Neuron (in vitro differentiated cells): Measurements from ENCODE around the gene CYP1B1.
"Not testable (repeated sequence)": the region's sequence is repeated elsewhere in the genome, so short reads cannot be mapped to it uniquely, and the experiment has no call there.

Source experiments
- H2AFZ ChIP-seq: one replicate; pipeline ENCODE4 v1.6.1; 2013; ENCODE audit warnings: low read depth, mild to moderate bottlenecking, inconsistent platforms, low read length, moderate library complexity
- H3K27me3 ChIP-seq: one replicate; pipeline ENCODE4 v1.6.1; 2013; ENCODE audit warnings: low read length; ENCODE audit not compliant: insufficient read depth
- H3K36me3 ChIP-seq: one replicate; pipeline ENCODE4 v1.6.1; 2013; ENCODE audit warnings: low read length; ENCODE audit not compliant: insufficient read depth
- H3K4me1 ChIP-seq: one replicate; pipeline ENCODE4 v1.6.1; 2013; ENCODE audit warnings: low read length; ENCODE audit not compliant: insufficient read depth
- H3K4me3 ChIP-seq: 2 replicates; pipeline ENCODE4 v1.5.1; 2013; ENCODE audit warnings: mild to moderate bottlenecking, low read length, moderate library complexity
- H3K9me3 ChIP-seq: one replicate; pipeline ENCODE4 v1.6.1; 2013; ENCODE audit warnings: low read length

The CYP1B1 gene

GRCh38 chr2:38075507-38076151, at the start of gene CYP1B1:
TSS of gene CYP1B1 (minus strand) at chr2:38076151. CDS start at chr2:38075388, 763 bp downstream.
- Histone ChIP-seq H3K4me1 (peaks cover 4% of the 10 kb centered on the region), H3K4me3 (peak within 1 kb of the TSS; percentile 56), H2AFZ (peak within 1 kb of the TSS; percentile 98), H3K9me3 (peaks cover 16% of the 10 kb centered on the region), H3K36me3 (no peaks in the 10 kb centered on the region), H3K27me3 (peaks cover 24% of the 10 kb centered on the region)

- no peak overlapping the region for H3K4me3 ChIP-seq
- H3K36me3 ChIP-seq = no peaks in the 10 kb centered on the region
- H3K4me1 ChIP-seq = no peaks in the 10 kb centered on the region
- H3K9me3 ChIP-seq = no peaks in the 10 kb centered on the region
- no peaks in the 10 kb centered on the region for H3K27me3 ChIP-seq
- H2AFZ ChIP-seq = no peak overlapping the region
Measured at GRCh38 chr2:38125007-38125406, 49.1 kb upstream of the CYP1B1 start.

GRCh38 chr2:38123911-38124310, 48.0 kb upstream of the CYP1B1 start:
- no peak overlapping the region for H2AFZ ChIP-seq
- H3K36me3 ChIP-seq = no peaks in the 10 kb centered on the region
- H3K27me3 ChIP-seq = no peaks in the 10 kb centered on the region
- H3K4me3 ChIP-seq = no peak overlapping the region
- H3K9me3 ChIP-seq = no peaks in the 10 kb centered on the region
- no peaks in the 10 kb centered on the region for H3K4me1 ChIP-seq

- Histone ChIP-seq H3K9me3 (no peaks in the 10 kb centered on the region), H2AFZ (no peak overlapping the region), H3K27me3 (no peaks in the 10 kb centered on the region), H3K36me3 (no peaks in the 10 kb centered on the region), H3K4me1 (no peaks in the 10 kb centered on the region), H3K4me3 (no peak overlapping the region)
Measured at GRCh38 chr2:38122344-38122743, 46.4 kb upstream of the CYP1B1 start.

- H3K36me3 ChIP-seq = no peaks in the 10 kb centered on the region
- no peaks in the 10 kb centered on the region for H3K4me1 ChIP-seq
- no peak overlapping the region for H3K4me3 ChIP-seq
- no peaks in the 10 kb centered on the region for H3K9me3 ChIP-seq
- H3K27me3 ChIP-seq = no peaks in the 10 kb centered on the region
- H2AFZ ChIP-seq = no peak overlapping the region
Measured at GRCh38 chr2:38121481-38121880, 45.5 kb upstream of the CYP1B1 start.

GRCh38 chr2:38120829-38121228, 44.9 kb upstream of the CYP1B1 start:
- Histone ChIP-seq H2AFZ (no peak overlapping the region), H3K36me3 (no peaks in the 10 kb centered on the region), H3K4me3 (no peak overlapping the region), H3K9me3 (no peaks in the 10 kb centered on the region), H3K4me1 (no peaks in the 10 kb centered on the region), H3K27me3 (no peaks in the 10 kb centered on the region)

- H3K4me1 ChIP-seq = no peaks in the 10 kb centered on the region
Measured at GRCh38 chr2:38120264-38120592, 44.3 kb upstream of the CYP1B1 start.

GRCh38 chr2:38116762-38117161, 40.8 kb upstream of the CYP1B1 start:
- Histone ChIP-seq H3K4me3 (no peak overlapping the region), H3K4me1 (peaks cover 12% of the 10 kb centered on the region), H3K36me3 (no peaks in the 10 kb centered on the region)

More at GRCh38 chr2:38120264-38120592, 44.3 kb upstream of the CYP1B1 start:
- Histone ChIP-seq H2AFZ (no peak overlapping the region), H3K27me3 (no peaks in the 10 kb centered on the region), H3K4me3 (no peak overlapping the region), H3K9me3 (no peaks in the 10 kb centered on the region), H3K36me3 (no peaks in the 10 kb centered on the region)

GRCh38 chr2:38115216-38116032, 39.5 kb upstream of the CYP1B1 start:
- Histone ChIP-seq H3K36me3 (no peaks in the 10 kb centered on the region), H3K4me3 (no peak overlapping the region), H3K27me3 (no peaks in the 10 kb centered on the region), H3K9me3 (no peaks in the 10 kb centered on the region), H3K4me1 (peaks cover 12% of the 10 kb centered on the region), H2AFZ (no peak overlapping the region)

More at GRCh38 chr2:38116762-38117161, 40.8 kb upstream of the CYP1B1 start:
- Histone ChIP-seq H3K27me3 (no peaks in the 10 kb centered on the region), H2AFZ (no peak overlapping the region), H3K9me3 (no peaks in the 10 kb centered on the region)

- no peak overlapping the region for H3K4me3 ChIP-seq
- no peaks in the 10 kb centered on the region for H3K36me3 ChIP-seq
- no peak overlapping the region for H2AFZ ChIP-seq
- no peaks in the 10 kb centered on the region for H3K9me3 ChIP-seq
- H3K4me1 ChIP-seq = peaks cover 12% of the 10 kb centered on the region
- no peaks in the 10 kb centered on the region for H3K27me3 ChIP-seq
Measured at GRCh38 chr2:38113981-38114708, 38.2 kb upstream of the CYP1B1 start.

GRCh38 chr2:38113051-38113450, 37.1 kb upstream of the CYP1B1 start:
- H2AFZ ChIP-seq = no peak overlapping the region
- H3K4me1 ChIP-seq = peaks cover 12% of the 10 kb centered on the region
- no peak overlapping the region for H3K4me3 ChIP-seq
- no peaks in the 10 kb centered on the region for H3K9me3 ChIP-seq
- H3K27me3 ChIP-seq = no peaks in the 10 kb centered on the region
- no peaks in the 10 kb centered on the region for H3K36me3 ChIP-seq

- not testable (repeated sequence) for H3K4me3 ChIP-seq
- peaks cover 17% of the 10 kb centered on the region for H3K4me1 ChIP-seq
Measured at GRCh38 chr2:38111350-38111749, 35.4 kb upstream of the CYP1B1 start.

GRCh38 chr2:38109732-38110181, 33.8 kb upstream of the CYP1B1 start:
- no peaks in the 10 kb centered on the region for H3K9me3 ChIP-seq
- no peak overlapping the region for H3K4me3 ChIP-seq
- H3K27me3 ChIP-seq = no peaks in the 10 kb centered on the region
- no peak overlapping the region for H2AFZ ChIP-seq
- H3K4me1 ChIP-seq = peaks cover 15% of the 10 kb centered on the region
- no peaks in the 10 kb centered on the region for H3K36me3 ChIP-seq

More at GRCh38 chr2:38111350-38111749, 35.4 kb upstream of the CYP1B1 start:
- H3K9me3 ChIP-seq, H3K27me3 ChIP-seq, H3K36me3 ChIP-seq, H2AFZ ChIP-seq: not testable (repeated sequence)
